ENCODE data around the gene FCHO1. TPM values are rescaled to one million over a fixed set of nuclear protein-coding genes. Genes with fewer than 3 reads are reported as not detected.

FCHO1 gene
- polyA plus RNA-seq, 1 donor (not counting 4 experiments of a cell fraction or from before 2014, with no cell fraction given) = 0.14 TPM

GRCh38 chr19:17778251-17778967, 27.1 kb downstream of the FCHO1 start:
- DNase-seq (ENCODE audit: low read depth, low spot score) = no peak
- Histone ChIP-seq H3K9me1 (ENCODE audit: control insufficient read depth, extremely low read depth, insufficient read depth, low read length) (no peaks in the 10 kb centered on the region), H2AFZ (ENCODE audit: control insufficient read depth, low read length) (peak overlapping the region; percentile 70), H3K36me3 (ENCODE audit: control insufficient read depth in 2 of 2, extremely low read depth in 1 of 2, insufficient read depth in 2 of 2, low read length in 2 of 2) (no peaks in the 10 kb centered on the region), H4K20me1 (ENCODE audit: control insufficient read depth, extremely low read depth, insufficient read depth, low read length) (no peaks in the 10 kb centered on the region), H3K9me3 (ENCODE audit: control insufficient read depth, low read depth, low read length) (no peaks in the 10 kb centered on the region), H3K27me3 (ENCODE audit: control insufficient read depth, extremely low read depth, insufficient read depth, low read length) (peaks cover 5% of the 10 kb centered on the region), H3K4me1 (ENCODE audit: control insufficient read depth, extremely low read depth, insufficient read depth, low read length) (peaks cover 3% of the 10 kb centered on the region), H3K27ac (ENCODE audit: control insufficient read depth, insufficient read depth, low read length) (no peak overlapping the region), H3K9ac (ENCODE audit: control insufficient read depth, extremely low read depth, insufficient read depth, low read length) (peak overlapping the region; percentile 22), H3K4me2 (ENCODE audit: control insufficient read depth, extremely low read depth, insufficient read depth, low read depth, low read length) (peak overlapping the region; percentile 64), H3K79me2 (ENCODE audit: control insufficient read depth, insufficient read depth, low read length) (no peaks in the 10 kb centered on the region), H3K4me3 (ENCODE audit: control insufficient read depth in 2 of 3, extremely low read depth in 1 of 3, insufficient read depth in 2 of 3, low read depth in 1 of 3, low read length in 3 of 3) (peak overlapping the region; percentile 32 to 37 (median 37))
- dilution Hi-C loops (cut with MboI; ENCODE audit: extremely low pct_ligation_motif_present, low sequenced_read_pairs) = no loop called here
- TF ChIP-seq CTCF (optimal IDR thresholded peaks at IDR 0.05 in 1 of 3, IDR thresholded peaks at IDR 0.05 in 1 of 3, conservative IDR thresholded peaks at IDR 0.05 in 1 of 3; ENCODE audit: extremely low read depth in 1 of 3, insufficient read depth in 2 of 3, low read length in 3 of 3) (no peak), EZH2 (IDR thresholded peaks at IDR 0.05; ENCODE audit: low read length) (no peak)
- FAIRE-seq = no peak

DNA sequence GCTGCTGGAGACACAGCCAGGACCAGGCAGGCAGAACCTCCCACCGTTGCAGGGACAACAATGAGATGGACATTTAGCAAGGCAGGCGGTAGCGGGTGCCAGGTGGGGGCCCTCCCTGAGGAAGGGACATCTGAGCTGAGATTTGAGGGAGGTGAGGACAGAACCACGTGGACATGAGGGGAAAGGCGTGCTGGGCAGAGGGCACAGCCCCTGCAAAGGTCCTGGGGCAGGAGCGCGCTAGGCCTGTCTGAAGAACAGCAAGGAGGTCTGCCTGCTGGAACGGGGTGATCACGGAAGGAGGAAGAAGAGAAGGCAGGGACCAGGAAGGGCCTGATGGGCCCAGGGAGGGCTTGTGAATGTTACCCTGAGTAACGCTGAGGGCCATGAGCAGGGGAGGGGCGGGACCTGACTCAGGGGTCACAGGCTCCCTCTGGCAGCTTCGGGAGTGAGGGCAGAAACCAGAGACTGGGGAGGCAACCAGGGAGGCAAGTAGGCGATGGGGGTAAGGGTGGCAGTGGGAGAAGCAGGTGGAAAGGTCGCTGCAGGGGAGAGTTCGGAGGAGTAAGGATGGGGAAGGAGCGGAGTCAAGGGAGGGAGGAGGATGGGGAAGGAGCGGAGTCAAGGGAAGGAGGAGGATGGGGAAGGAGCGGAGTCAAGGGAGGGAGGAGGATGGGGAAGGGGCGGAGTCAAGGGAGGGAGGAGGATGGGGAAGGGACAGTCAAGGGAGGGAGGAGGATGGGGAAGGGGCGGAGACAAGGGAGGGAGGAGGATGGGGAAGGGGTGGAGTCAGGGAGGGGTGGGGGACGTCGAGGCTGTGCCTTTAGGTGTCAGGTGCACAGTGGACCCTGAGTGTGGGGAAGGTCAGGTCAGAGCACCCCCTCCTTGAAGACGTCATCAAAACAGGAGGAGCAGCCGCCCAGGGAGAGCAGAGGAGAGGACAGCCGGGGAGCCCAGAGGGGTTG, 28.0 kb downstream of the FCHO1 start:
- Histone ChIP-seq H3K27me3 (ENCODE audit: control insufficient read depth, extremely low read depth, insufficient read depth, low read length) (peaks cover 5% of the 10 kb centered on the region), H3K9ac (ENCODE audit: control insufficient read depth, extremely low read depth, insufficient read depth, low read length) (peak overlapping the region; percentile 22), H4K20me1 (ENCODE audit: control insufficient read depth, extremely low read depth, insufficient read depth, low read length) (no peaks in the 10 kb centered on the region), H3K4me3 (ENCODE audit: control insufficient read depth in 2 of 3, extremely low read depth in 1 of 3, insufficient read depth in 2 of 3, low read depth in 1 of 3, low read length in 3 of 3) (peak overlapping the region; percentile 32 to 37 (median 37)), H3K27ac (ENCODE audit: control insufficient read depth, insufficient read depth, low read length) (no peak overlapping the region), H3K36me3 (ENCODE audit: control insufficient read depth in 2 of 2, extremely low read depth in 1 of 2, insufficient read depth in 2 of 2, low read length in 2 of 2) (no peaks in the 10 kb centered on the region), H3K79me2 (ENCODE audit: control insufficient read depth, insufficient read depth, low read length) (no peaks in the 10 kb centered on the region), H3K4me1 (ENCODE audit: control insufficient read depth, extremely low read depth, insufficient read depth, low read length) (peaks cover 3% of the 10 kb centered on the region), H3K4me2 (ENCODE audit: control insufficient read depth, extremely low read depth, insufficient read depth, low read depth, low read length) (peak overlapping the region; percentile 64), H3K9me3 (ENCODE audit: control insufficient read depth, low read depth, low read length) (no peaks in the 10 kb centered on the region), H3K9me1 (ENCODE audit: control insufficient read depth, extremely low read depth, insufficient read depth, low read length) (no peaks in the 10 kb centered on the region), H2AFZ (ENCODE audit: control insufficient read depth, low read length) (peak overlapping the region; percentile 70)
- dilution Hi-C loops (cut with MboI; ENCODE audit: extremely low pct_ligation_motif_present, low sequenced_read_pairs) = no loop called here
- FAIRE-seq = no peak
- DNase-seq (ENCODE audit: low read depth, low spot score) = no peak
- no peak for TF ChIP-seq EZH2 (IDR thresholded peaks at IDR 0.05; ENCODE audit: low read length)
- no peak for TF ChIP-seq CTCF (optimal IDR thresholded peaks at IDR 0.05 in 1 of 3, IDR thresholded peaks at IDR 0.05 in 1 of 3, conservative IDR thresholded peaks at IDR 0.05 in 1 of 3; ENCODE audit: extremely low read depth in 1 of 3, insufficient read depth in 2 of 3, low read length in 3 of 3)

Data from keratinocyte (primary cell).